Peyer's patch (tissue), 4 donors: Measurements from ENCODE around the gene GREB1. TPM values are rescaled to one million over a fixed set of nuclear protein-coding genes. Genes with fewer than 3 reads are reported as not detected.

Experiments used
- DNase-seq, 3 donors: peaks; one replicate each; pipeline ENCODE4 v3.0.0-alpha.2; 2017 to 2019
- H3K27ac ChIP-seq, 4 donors: fragments of 200-600 bp; sonication (generic); one replicate each; pipeline ENCODE4 v1.5.1; 2016 to 2019
- H3K27me3 ChIP-seq, 2 donors: fragments of 200-600 bp; sonication (generic); one replicate each; pipeline ENCODE4 v1.5.1; 2019
- H3K36me3 ChIP-seq, 3 donors: fragments of 200-600 bp; sonication (generic); one replicate each; pipeline ENCODE4 v1.5.1; 2016 to 2019
- H3K4me1 ChIP-seq, 4 donors: fragments of 200-600 bp; sonication (generic); one replicate each; pipeline ENCODE4 v1.5.1; 2016 to 2019
- H3K4me3 ChIP-seq, 4 donors: fragments of 200-600 bp; sonication (generic); 1 replicate in 3 of 4; 2 replicates in 1 of 4; pipeline ENCODE4 v1.5.1; 2016 to 2019; ENCODE audit warnings: mild to moderate bottlenecking in 1 of 4
- H3K9me3 ChIP-seq, 4 donors: fragments of 200-600 bp; sonication (generic); one replicate each; pipeline ENCODE4 v1.5.1; 2016 to 2019; ENCODE audit warnings: mild to moderate bottlenecking in 1 of 4
- CTCF ChIP-seq, 6 experiments: fragments of 450-650 bp in 4 of 6; fragments of 200-600 bp in 2 of 6; sonication (generic) in 1 of 6; IDR thresholded peaks; one replicate each; pipeline ENCODE4 v1.5.1; 2017 to 2019; ENCODE audit warnings: antibody characterized with exemption in 6 of 6, mild to moderate bottlenecking in 3 of 6, moderate library complexity in 1 of 6
- POLR2A ChIP-seq, 2 donors: fragments of 450-650 bp; IDR thresholded peaks; one replicate each; pipeline ENCODE4 v1.5.1; 2017; ENCODE audit warnings: antibody characterized with exemption in 2 of 2, mild to moderate bottlenecking in 2 of 2, moderate library complexity in 2 of 2
- small RNA-seq, 2 donors: library from RNA; depleted of rRNA; stranded (forward); fragments of <200 nt; gene quantifications; one replicate each; pipeline ENCODE3, GENCODE V24; 2016
- total RNA-seq, 4 donors: library from RNA; depleted of rRNA; stranded (reverse); fragments of >200 nt; gene quantifications; one replicate each; pipeline ENCODE4 v1.1.0, GENCODE V29; 2016

GREB1 gene
- total RNA-seq, 4 donors from 2014 or later: 0.88 to 4.1 (median 1.9) TPM

- Histone ChIP-seq H3K36me3 (no peaks in the 10 kb centered on the region), H3K9me3 (no peaks in the 10 kb centered on the region), H3K4me3 (no peak overlapping the region), H3K27ac (no peak overlapping the region), H3K27me3 (no peaks in the 10 kb centered on the region), H3K4me1 (peaks cover 0 to 11% (median 5%) of the 10 kb centered on the region in 4 donors)
- TF ChIP-seq CTCF (IDR thresholded peaks at IDR 0.05) (no peak), POLR2A (IDR thresholded peaks at IDR 0.05) (no peak)
- no peak for DNase-seq
These were observed 152.1 kb downstream of the GREB1 start for GRCh38 chr2:11685906-11686470.

GRCh38 chr2:11687736-11688135 lies 153.9 kb downstream of the GREB1 start:
- TF ChIP-seq CTCF (IDR thresholded peaks at IDR 0.05) (no peak), POLR2A (IDR thresholded peaks at IDR 0.05) (no peak)
- Histone ChIP-seq H3K36me3 (no peaks in the 10 kb centered on the region), H3K27ac (no peak overlapping the region), H3K9me3 (no peaks in the 10 kb centered on the region), H3K4me1 (peaks cover 0 to 11% (median 5%) of the 10 kb centered on the region in 4 donors), H3K27me3 (no peaks in the 10 kb centered on the region), H3K4me3 (no peak overlapping the region)
- no peak for DNase-seq

GRCh38 chr2:11688222-11689069 lies 154.6 kb downstream of the GREB1 start:
- no peaks in the 10 kb centered on the region for H3K9me3 ChIP-seq
- no peaks in the 10 kb centered on the region for H3K36me3 ChIP-seq
- no peak overlapping the region for H3K27ac ChIP-seq
- peak; percentile 57 to 84 (median 71) for TF ChIP-seq CTCF (IDR thresholded peaks at IDR 0.05)
- TF ChIP-seq POLR2A (IDR thresholded peaks at IDR 0.05): no peak
- H3K4me3 ChIP-seq: peak overlapping the region in 2 of 4 donors; percentile 4 to 34
- no peaks in the 10 kb centered on the region for H3K27me3 ChIP-seq
- peak; percentile 75 to 93 (median 79) for DNase-seq
- peaks cover 0 to 11% (median 5%) of the 10 kb centered on the region in 4 donors for H3K4me1 ChIP-seq

GRCh38 chr2:11691076-11691660 lies 157.3 kb downstream of the GREB1 start:
- no peak overlapping the region for H3K4me3 ChIP-seq
- TF ChIP-seq POLR2A (IDR thresholded peaks at IDR 0.05) (no peak), CTCF (IDR thresholded peaks at IDR 0.05) (no peak)
- H3K27me3 ChIP-seq: no peaks in the 10 kb centered on the region
- no peak for DNase-seq
- no peak overlapping the region for H3K27ac ChIP-seq
- no peaks in the 10 kb centered on the region for H3K36me3 ChIP-seq
- H3K4me1 ChIP-seq: peaks cover 0 to 11% (median 5%) of the 10 kb centered on the region in 4 donors
- H3K9me3 ChIP-seq: no peaks in the 10 kb centered on the region

Small RNA genes lying within 50 kb of the gene (small RNA-seq; reads per million reads assigned to genes)
- gene MIR4429 (0 reads per million in 2 donors), gene RN7SL674P (0 reads per million in 2 donors), gene RNA5SP84 (0 reads per million in 2 donors), gene RNU2-13P (0 reads per million in 2 donors)

Other genes with a start within 250 kb of the GREB1 start
- gene ROCK2, start 189.4 kb upstream of the GREB1 start, total RNA-seq: 10 to 100 TPM; 51.0 to 75.9 (median 67.6) TPM
- 10 to 100 TPM in 1 of 4 donors, 1 to 10 TPM in 3; 6.3 to 10.2 (median 6.8) TPM for gene E2F6, start 67.9 kb upstream of the GREB1 start, total RNA-seq
- gene NTSR2, start 136.2 kb downstream of the GREB1 start, total RNA-seq: not detected
- 10 to 100 TPM; 28.7 to 69.3 (median 44.0) TPM for gene LPIN1, start 212.6 kb downstream of the GREB1 start, total RNA-seq